B cell (primary cell): Measurements from ENCODE around the gene ARFGEF2. TPM values are rescaled to one million over a fixed set of nuclear protein-coding genes. Genes with fewer than 3 reads are reported as not detected.
"Not testable (repeated sequence)": the region's sequence is repeated elsewhere in the genome, so short reads cannot be mapped to it uniquely, and the experiment has no call there.

ENCODE experiments used
- ATAC-seq: fragments of 200-7000 bp; cut with Tn5 transposase; one replicate; pipeline ENCODE4 v1.10.0; 2021; ENCODE audit warnings: low read depth, mild to moderate bottlenecking, moderate number of reproducible peaks, moderate library complexity
- CTCF ChIA-PET: fragments of 350-600 bp; sonication (Branson Sonifier 250); formaldehyde crosslinking; loops from one replicate; lab custom pipeline; 2021; ENCODE audit warnings: antibody characterized with exemption, inconsistent platforms; lab: Charles Lee
- POLR2A ChIA-PET: fragments of 350-600 bp; sonication (Branson Sonifier 250); formaldehyde crosslinking; loops from one replicate; lab custom pipeline; 2021; ENCODE audit warnings: antibody characterized with exemption; lab: Charles Lee
- DNase-seq: peaks from one replicate; pipeline ENCODE4 v3.0.0; 2013
- H2AFZ ChIP-seq: 2 replicates; pipeline ENCODE4 v1.6.1; 2012; ENCODE audit warnings: mild to moderate bottlenecking, low read depth, low read length; ENCODE audit not compliant: insufficient read depth, poor library complexity, severe bottlenecking
- H3K27ac ChIP-seq, 2 donors: 1 replicate in 1 of 2; 2 replicates in 1 of 2; pipeline ENCODE4 v1.5.1; 2012 to 2013; ENCODE audit warnings: low read length in 2 of 2, mild to moderate bottlenecking in 2 of 2, moderate library complexity in 1 of 2
- H3K27me3 ChIP-seq, 4 experiments: fragments of 200-600 bp in 1 of 4; sonication (generic) in 1 of 4; replicated peaks in 1 of 4; 1 replicate in 2 of 4; 2 replicates in 2 of 4; pipeline versions ENCODE4 v1.6.1 to v1.7.0; 2013 to 2016; ENCODE audit warnings: low read length in 3 of 4, mild to moderate bottlenecking in 2 of 4, mixed read lengths in 1 of 4, moderate library complexity in 1 of 4; ENCODE audit not compliant: insufficient read depth in 4 of 4, control insufficient read depth in 3 of 4; ENCODE audit errors: control extremely low read depth in 1 of 4
- H3K36me3 ChIP-seq, 2 experiments: replicated peaks in 1 of 2; 1 replicate in 1 of 2; 2 replicates in 1 of 2; pipeline versions ENCODE4 v1.6.1 to v1.7.1; 2013; ENCODE audit warnings: low read length in 1 of 2; ENCODE audit not compliant: insufficient read depth in 2 of 2, control insufficient read depth in 1 of 2; ENCODE audit errors: control extremely low read depth in 1 of 2, extremely low read depth in 1 of 2
- H3K4me1 ChIP-seq, 2 donors: fragments of 200-600 bp in 1 of 2; sonication (generic) in 1 of 2; 1 replicate in 1 of 2; 2 replicates in 1 of 2; pipeline versions ENCODE4 v1.5.1 to v1.6.1; 2013 to 2017; ENCODE audit warnings: low read length in 2 of 2; ENCODE audit not compliant: control insufficient read depth in 2 of 2, insufficient read depth in 2 of 2
- H3K4me2 ChIP-seq: replicated peaks from 2 replicates; pipeline ENCODE3; 2012; ENCODE audit warnings: mild to moderate bottlenecking, low read depth, low read length; ENCODE audit not compliant: poor library complexity, severe bottlenecking
- H3K4me3 ChIP-seq, 5 experiments: fragments of 200-600 bp in 1 of 5; sonication (generic) in 1 of 5; 1 replicate in 3 of 5; 2 replicates in 2 of 5; pipeline versions ENCODE4 v1.5.1 to v1.7.0; 2011 to 2016; ENCODE audit warnings: low read length in 4 of 5, mild to moderate bottlenecking in 4 of 5, low read depth in 2 of 5, control low read depth in 1 of 5, moderate library complexity in 1 of 5; ENCODE audit not compliant: insufficient read depth in 1 of 5; ENCODE audit errors: control extremely low read depth in 1 of 5, extremely low read depth in 1 of 5
- H3K79me2 ChIP-seq: fragments of 200-600 bp; sonication (generic); one replicate; pipeline ENCODE4 v1.6.0; 2016; ENCODE audit warnings: low read length; ENCODE audit not compliant: control insufficient read depth, insufficient read depth
- H3K9ac ChIP-seq: fragments of 200-600 bp; sonication (generic); 2 replicates; pipeline ENCODE4 v1.6.1; 2017; ENCODE audit warnings: mild to moderate bottlenecking, low read length, moderate library complexity
- H3K9me3 ChIP-seq, 3 donors: one replicate each; pipeline versions ENCODE4 v1.6.1 to v1.7.1; 2013; ENCODE audit warnings: low read length in 2 of 3; ENCODE audit not compliant: control insufficient read depth in 2 of 3, insufficient read depth in 1 of 3; ENCODE audit errors: control extremely low read depth in 1 of 3
- H4K20me1 ChIP-seq: 2 replicates; pipeline ENCODE4 v1.6.0; 2012; ENCODE audit warnings: mild to moderate bottlenecking, low read length; ENCODE audit not compliant: insufficient read depth, control insufficient read depth, poor library complexity, severe bottlenecking
- H3K27ac Mint-ChIP-seq: one replicate; pipeline ENCODE4 v1.8.0; 2021; ENCODE audit warnings: mixed read lengths
- H3K27me3 Mint-ChIP-seq: one replicate; pipeline ENCODE4 v1.8.0; 2021; ENCODE audit warnings: mixed read lengths
- H3K4me1 Mint-ChIP-seq: one replicate; pipeline ENCODE4 v1.8.0; 2021; ENCODE audit warnings: mixed read lengths
- H3K4me3 Mint-ChIP-seq: one replicate; pipeline ENCODE4 v1.8.0; 2021; ENCODE audit warnings: mixed read lengths
- H3K9me3 Mint-ChIP-seq: one replicate; pipeline ENCODE4 v1.8.0; 2022; ENCODE audit warnings: mixed read lengths; ENCODE audit not compliant: insufficient read depth
- WGBS: methylation state at CpG from one replicate; pipeline ENCODE4 v1.1.5; 2013; ENCODE audit warnings: missing lambda C conversion rate; ENCODE audit not compliant: insufficient coverage; 5-methylcytosine and 5-hydroxymethylcytosine counted together
- intact Hi-C: fragments of 100-400 bp; cut with micrococcal nuclease; formaldehyde crosslinking; loops from one replicate; pipeline ENCODE4 v1.10.0; 2022
- polyA plus RNA-seq: library from polyadenylated mRNA; depleted of rRNA; stranded (reverse); fragments of >200 nt; gene quantifications from 2 replicates; pipeline ENCODE4 v1.2.3, GENCODE V29; 2012
- total RNA-seq, 2 donors: library from RNA; stranded (reverse); fragments of 120-200 nt in 1 of 2; gene quantifications; 1 replicate in 1 of 2; 2 replicates in 1 of 2; pipeline versions ENCODE4 v1.2.3 to v1.2.4, GENCODE V29; 2013 to 2022

Gene ARFGEF2
- total and polyA plus RNA-seq, 2 donors (not counting 1 experiment from before 2014, with no cell fraction given), result 10.8 to 34.3 TPM

- H3K4me3 ChIP-seq, H3K4me2 ChIP-seq, H3K9ac ChIP-seq, ATAC-seq, H3K9me3 Mint-ChIP-seq, H3K4me3 Mint-ChIP-seq, H3K4me1 ChIP-seq, CTCF ChIA-PET, intact Hi-C loops, H3K27ac Mint-ChIP-seq, H3K4me1 Mint-ChIP-seq, H3K27me3 ChIP-seq, H3K27me3 Mint-ChIP-seq, H3K27ac ChIP-seq, DNase-seq, H3K9me3 ChIP-seq, H2AFZ ChIP-seq: not testable (repeated sequence)
- POLR2A ChIA-PET, result interaction anchor here (0.6 kb wide), 1 partner anchor 41 kb away, joined by 3 read pairs; no protein-coding TSS in a partner anchor
- peaks cover 0 to 11% of the 10 kb centered on the region in 2 experiments for H3K36me3 ChIP-seq
- H3K79me2 ChIP-seq, result peaks cover 74% of the 10 kb centered on the region
- 100% methylated on average over 2 of the region's 5 CpGs for WGBS
- peaks cover 73% of the 10 kb centered on the region for H4K20me1 ChIP-seq
Measured at GRCh38 chr20:48934273-48934877, 12.9 kb downstream of the ARFGEF2 start.

- DNase-seq, H3K36me3 ChIP-seq, intact Hi-C loops, ATAC-seq, CTCF ChIA-PET, H3K27me3 ChIP-seq, POLR2A ChIA-PET, H3K27ac Mint-ChIP-seq, H3K4me1 Mint-ChIP-seq, H3K4me3 Mint-ChIP-seq, H3K27ac ChIP-seq, H3K4me3 ChIP-seq, H3K9me3 ChIP-seq, H2AFZ ChIP-seq, H3K9me3 Mint-ChIP-seq, H3K4me2 ChIP-seq, H3K27me3 Mint-ChIP-seq, H3K9ac ChIP-seq, H3K4me1 ChIP-seq: not testable (repeated sequence)
- Histone ChIP-seq H3K79me2 (peaks cover 74% of the 10 kb centered on the region), H4K20me1 (peaks cover 73% of the 10 kb centered on the region)
- WGBS, result no CpG with 5 or more reads among the region's 7 CpGs
Measured at GRCh38 chr20:48934966-48935365, 13.5 kb downstream of the ARFGEF2 start.

- peaks cover 70% of the 10 kb centered on the region for H4K20me1 ChIP-seq
- H3K27me3 ChIP-seq, H3K27ac ChIP-seq, ATAC-seq, POLR2A ChIA-PET, H3K4me3 ChIP-seq, H3K27ac Mint-ChIP-seq, H3K9ac ChIP-seq, DNase-seq, H3K9me3 ChIP-seq, intact Hi-C loops, H3K4me3 Mint-ChIP-seq, H3K4me1 ChIP-seq, H3K4me1 Mint-ChIP-seq, H3K4me2 ChIP-seq, H3K27me3 Mint-ChIP-seq, H2AFZ ChIP-seq, CTCF ChIA-PET, H3K9me3 Mint-ChIP-seq: not testable (repeated sequence)
- H3K36me3 ChIP-seq, result peaks cover 0 to 11% of the 10 kb centered on the region in 2 experiments
- peaks cover 73% of the 10 kb centered on the region for H3K79me2 ChIP-seq
- WGBS, result 100% methylated on average over 8 of the region's 30 CpGs
Measured at GRCh38 chr20:48936178-48936577, 14.7 kb downstream of the ARFGEF2 start.
